Right lung (tissue), 10 donors: ENCODE measurements around the gene COL20A1. TPM values are rescaled to one million over a fixed set of nuclear protein-coding genes. Genes with fewer than 3 reads are reported as not detected.
A peak's percentile ranks its signal among the peaks of the same experiment; 100 is the strongest.
"Not testable (repeated sequence)": the region's sequence is repeated elsewhere in the genome, so short reads cannot be mapped to it uniquely, and the experiment has no call there.

Experiments used
- DNase-seq, 2 donors: peaks; one replicate each; pipeline ENCODE4 v3.0.0-alpha.2; 2013
- long read RNA-seq, 8 donors: transcript quantifications; one replicate each; lab custom pipeline, GENCODE V29; 2026
- polyA plus RNA-seq, 5 donors: library from polyadenylated mRNA; unstranded; fragments of 120-200 nt; gene quantifications; one replicate each; pipeline versions ENCODE4 v1.2.1 to v1.2.3, GENCODE V29; 2013; ENCODE audit warnings: inconsistent platforms in 1 of 5, low replicate concordance in 1 of 5; ENCODE audit not compliant: insufficient read length in 5 of 5, insufficient read depth in 1 of 5

COL20A1 gene
- under 1 TPM; 0.06 to 0.73 (median 0.31) TPM for polyA plus RNA-seq
- long read RNA-seq, donor 1, result 0 reads
- long read RNA-seq, donor 2, result 0 reads
- long read RNA-seq, donor 3, result 0 reads
- long read RNA-seq, donor 4, result 0 reads
- long read RNA-seq, donor 5, result 0 reads
- long read RNA-seq, donor 6, result 0 reads
- long read RNA-seq, donor 7, result 0 reads
- long read RNA-seq, donor 8, result 0 reads

- DNase-seq, result no peak
Measured at GRCh38 chr20:63292904-63293303, at the start of gene COL20A1. Gene COL20A1 (plus strand): TSS chr20:63293186. CDS start chr20:63295108, 1,922 bp downstream.

GRCh38 chr20:63243604-63244247 lies 49.3 kb upstream of the COL20A1 start:
- DNase-seq, result no peak

GRCh38 chr20:63244468-63244867 lies 48.5 kb upstream of the COL20A1 start:
- no peak for DNase-seq

- DNase-seq, result no peak
Measured at GRCh38 chr20:63246490-63247288, 46.3 kb upstream of the COL20A1 start.

GRCh38 chr20:63247671-63248228 lies 45.2 kb upstream of the COL20A1 start:
- DNase-seq, result no peak

DNA sequence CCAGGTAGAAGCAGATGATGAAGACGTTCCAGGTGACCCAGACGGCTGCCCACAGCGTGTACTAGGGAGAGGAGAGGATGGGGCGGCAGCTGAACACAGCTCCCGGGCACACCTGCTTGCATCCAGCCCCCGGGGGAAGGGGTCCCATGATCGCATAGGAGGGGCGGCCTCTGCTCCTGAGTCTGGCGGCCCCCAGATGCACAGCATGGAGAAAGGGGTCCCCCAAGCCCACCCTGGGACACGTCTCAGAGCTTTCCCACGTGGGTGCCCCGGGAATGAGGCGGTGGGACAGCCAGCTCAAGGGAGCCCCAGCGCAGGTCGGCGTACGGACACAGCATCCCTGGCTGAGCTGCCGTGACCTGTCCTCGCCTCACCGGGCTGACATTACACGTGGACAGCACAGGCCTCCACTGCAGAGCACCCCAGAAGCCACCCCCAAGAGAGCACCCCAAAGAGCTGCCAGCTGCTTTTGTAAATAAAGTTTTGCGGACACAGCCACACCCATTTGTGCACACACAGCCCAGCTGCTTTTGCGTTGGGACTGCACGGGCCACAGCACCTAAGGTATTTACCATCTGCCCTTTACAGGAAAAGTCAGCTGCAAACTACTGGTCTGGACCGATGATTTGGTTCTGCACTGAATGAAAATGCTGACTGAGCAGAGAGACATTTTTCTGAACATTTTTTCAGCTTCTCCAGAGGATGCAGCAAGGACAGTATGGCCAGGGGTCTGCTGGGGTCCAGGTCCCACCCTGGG lies 44.0 kb upstream of the COL20A1 start:
- no peak for DNase-seq

- no peak for DNase-seq
Measured at GRCh38 chr20:63249891-63250290, 43.1 kb upstream of the COL20A1 start.

DNA sequence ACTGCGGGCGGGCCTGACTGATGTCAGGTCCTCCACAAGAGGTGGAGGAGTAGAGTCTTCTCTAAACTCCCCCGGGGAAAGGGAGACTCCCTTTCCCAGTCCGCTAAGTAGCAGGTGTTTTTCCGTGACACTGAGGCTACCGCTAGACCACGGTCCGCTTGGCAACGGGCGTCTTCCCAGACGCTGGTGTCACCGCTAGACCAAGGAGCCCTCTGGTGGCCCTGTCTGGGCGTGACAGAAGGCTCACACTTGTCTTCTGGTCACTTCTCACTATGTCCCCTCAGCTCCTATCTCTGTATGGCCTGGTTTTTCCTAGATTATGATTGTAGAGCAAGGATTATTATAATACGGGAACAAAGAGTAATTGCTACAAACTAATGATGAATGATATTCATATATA lies 41.6 kb upstream of the COL20A1 start:
- not testable (repeated sequence) for DNase-seq

GRCh38 chr20:63252284-63252711 lies 40.7 kb upstream of the COL20A1 start:
- DNase-seq, result no peak

- no peak for DNase-seq
Measured at GRCh38 chr20:63253065-63253437, 39.9 kb upstream of the COL20A1 start.

GRCh38 chr20:63253438-63254231 lies 39.4 kb upstream of the COL20A1 start:
- DNase-seq, result no peak

- no peak for DNase-seq
Measured at GRCh38 chr20:63254232-63254605, 38.8 kb upstream of the COL20A1 start, which contains the start of gene NKAIN4. Gene NKAIN4 (minus strand): TSS chr20:63254463. CDS start chr20:63254450, 13 bp downstream.

DNA sequence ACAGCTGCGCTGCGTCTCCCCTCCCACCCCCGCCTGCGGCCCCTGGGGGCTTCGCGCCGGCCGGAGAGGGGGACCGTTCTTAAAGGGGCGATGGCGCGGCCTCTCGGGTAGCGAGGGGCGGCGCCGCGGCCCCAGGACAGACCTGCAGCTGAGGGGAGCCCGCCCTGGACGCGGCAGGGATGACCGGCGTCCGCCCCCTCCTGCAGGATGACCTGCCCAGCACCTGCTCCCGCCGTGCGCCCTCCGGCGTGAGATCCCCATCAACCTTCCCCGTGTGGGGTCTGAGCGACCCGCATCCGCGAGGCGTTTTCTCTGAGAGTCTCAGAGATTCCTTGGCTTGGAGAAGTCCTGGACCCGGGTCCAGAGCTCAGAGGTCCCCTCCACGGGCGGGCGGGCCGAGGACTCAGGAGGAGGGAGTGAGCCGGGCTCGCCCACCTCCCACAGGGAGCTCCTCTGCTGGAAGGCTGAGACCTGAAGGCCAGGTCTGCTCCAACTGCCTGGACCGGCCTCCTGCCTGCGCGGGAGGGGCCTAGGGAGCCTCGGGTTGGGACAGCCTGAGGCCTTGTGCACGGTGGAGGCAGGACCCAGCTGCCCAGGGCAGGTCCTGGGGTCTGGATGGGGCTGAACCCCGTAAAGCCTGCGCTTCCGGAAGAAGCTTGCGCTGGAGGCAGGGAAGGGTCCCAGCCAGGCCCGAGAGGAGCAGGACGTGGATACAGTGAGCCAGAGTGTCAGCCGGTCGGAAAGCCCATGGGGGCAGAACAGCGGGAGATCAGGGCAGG lies 38.2 kb upstream of the COL20A1 start:
- DNase-seq, result no peak

GRCh38 chr20:63255931-63256704 lies 36.9 kb upstream of the COL20A1 start:
- DNase-seq, result no peak

GRCh38 chr20:63256954-63257353 lies 36.0 kb upstream of the COL20A1 start:
- no peak for DNase-seq

DNA sequence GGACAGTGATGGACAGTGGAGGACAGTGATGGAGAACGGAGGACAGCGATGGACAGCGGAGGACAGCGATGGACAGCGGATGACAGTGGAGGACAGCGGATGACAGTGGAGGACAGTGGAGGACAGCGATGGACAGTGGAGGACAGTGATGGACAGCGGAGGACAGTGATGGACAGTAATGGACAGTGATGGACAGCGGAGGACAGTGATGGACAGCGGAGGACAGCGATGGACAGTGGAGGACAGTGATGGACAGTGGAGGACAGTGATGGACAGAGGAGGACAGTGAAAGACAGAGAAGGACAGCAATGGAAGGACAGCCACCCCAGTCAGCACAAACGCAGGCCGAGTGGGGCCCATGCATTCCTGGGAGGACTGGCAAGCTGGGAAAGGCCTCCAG lies 35.4 kb upstream of the COL20A1 start:
- DNase-seq, result no peak

DNA sequence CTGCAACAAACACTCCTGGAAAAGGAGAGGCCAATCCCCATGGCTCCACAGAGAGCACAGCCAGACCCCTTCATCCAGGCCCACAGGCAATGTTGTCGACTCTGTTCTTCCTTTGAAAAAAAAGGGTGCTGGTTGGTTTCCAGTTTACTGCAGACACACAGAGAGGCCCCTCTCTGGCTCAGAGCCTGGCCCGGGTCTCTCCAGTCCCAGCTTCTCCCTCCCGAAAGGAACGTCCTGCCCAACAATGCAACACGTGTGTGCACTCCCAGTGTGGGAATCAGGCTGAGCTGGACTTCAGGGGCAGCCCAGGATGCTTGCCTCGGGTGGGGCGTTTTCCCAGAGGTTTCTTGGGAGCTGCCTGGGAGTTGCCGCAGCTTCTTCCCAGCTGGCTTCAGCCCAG lies 34.2 kb upstream of the COL20A1 start:
- peak; percentile 62 to 65 for DNase-seq

DNA sequence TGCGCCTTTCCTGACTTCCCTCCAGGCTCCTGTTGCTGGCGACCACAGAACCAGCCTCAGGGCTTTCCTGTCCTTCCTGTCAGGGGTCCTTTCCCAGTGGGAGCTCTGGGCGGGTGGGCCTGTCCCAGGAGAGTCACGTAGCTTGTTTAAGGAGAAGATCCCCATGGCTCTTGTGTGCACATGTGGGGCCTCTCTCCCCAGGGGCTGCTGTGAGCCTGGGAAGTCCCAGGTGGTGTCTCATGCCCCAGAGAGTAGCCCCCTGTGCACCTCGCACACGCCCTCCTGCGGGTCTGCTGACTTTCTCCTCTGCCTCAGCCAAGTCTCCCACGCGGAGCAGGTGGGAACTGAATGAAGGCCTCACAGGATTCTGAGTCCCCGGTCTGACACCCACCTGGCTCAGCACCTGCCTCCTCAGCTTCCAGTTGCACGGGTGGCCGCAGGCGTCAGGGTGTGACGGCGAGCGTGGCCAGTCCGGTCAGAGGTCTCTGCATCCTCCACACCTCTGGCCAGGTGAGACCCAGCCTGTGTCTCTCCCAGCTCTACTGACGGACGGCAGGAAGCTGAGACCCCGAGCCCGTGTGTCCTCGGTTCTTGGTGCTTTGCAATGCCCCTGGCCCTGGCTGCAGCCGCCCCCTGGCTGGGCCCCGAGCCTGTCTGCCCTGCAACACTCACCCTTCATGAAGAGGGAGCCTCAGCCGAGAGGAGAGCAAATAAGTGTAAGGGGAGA lies 33.1 kb upstream of the COL20A1 start:
- DNase-seq, result no peak
